HG03442 (cell line): ENCODE measurements around the gene COA5.
"Not testable (repeated sequence)": the region's sequence is repeated elsewhere in the genome, so short reads cannot be mapped to it uniquely, and the experiment has no call there.

ENCODE experiments used
- ATAC-seq: cut with Tn5 transposase; IDR thresholded peaks from one replicate; pipeline ENCODE4 v1.9.1; 2021; ENCODE audit warnings: mild to moderate bottlenecking, moderate library complexity; ENCODE audit not compliant: unreplicated experiment

Gene COA5

DNA sequence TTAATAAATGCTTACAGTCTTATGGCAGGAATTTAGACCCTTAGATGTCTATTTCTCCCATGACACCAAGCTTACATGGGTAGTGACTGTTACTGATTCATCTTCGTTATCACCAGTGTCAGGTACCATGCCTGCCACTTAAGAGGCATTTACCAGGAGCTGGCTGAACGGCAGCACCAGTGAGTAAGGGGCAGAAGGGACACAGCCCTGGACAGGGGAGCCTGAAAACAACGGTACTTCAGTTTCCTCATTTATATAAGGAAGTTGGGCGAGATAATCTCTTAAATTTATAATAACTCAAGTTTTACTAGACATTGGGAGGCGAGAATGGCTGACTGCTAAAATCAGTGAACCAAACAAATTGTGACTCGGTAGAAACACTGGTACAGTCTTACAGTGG lies 1.2 kb downstream of the COA5 start:
- no peak for ATAC-seq

DNA sequence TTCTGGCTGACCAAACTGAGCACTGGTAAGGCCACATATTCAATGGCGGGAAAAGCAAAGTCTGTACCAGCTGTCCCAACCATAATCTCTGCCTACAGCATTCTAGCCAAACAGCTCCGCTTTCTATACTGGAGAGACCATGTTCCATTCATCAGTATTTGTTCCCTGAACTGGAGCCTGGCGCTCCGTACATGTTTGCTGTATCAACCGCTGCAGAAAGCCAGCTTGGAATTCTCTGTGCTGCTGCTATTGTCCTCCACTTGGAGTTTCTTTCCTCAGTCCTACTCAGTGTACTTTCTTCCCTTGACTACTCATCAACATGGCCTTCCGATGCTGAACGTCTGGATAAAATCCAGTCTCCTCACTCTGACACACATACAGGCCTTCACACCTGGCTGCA lies 1.9 kb downstream of the COA5 start:
- no peak for ATAC-seq

DNA sequence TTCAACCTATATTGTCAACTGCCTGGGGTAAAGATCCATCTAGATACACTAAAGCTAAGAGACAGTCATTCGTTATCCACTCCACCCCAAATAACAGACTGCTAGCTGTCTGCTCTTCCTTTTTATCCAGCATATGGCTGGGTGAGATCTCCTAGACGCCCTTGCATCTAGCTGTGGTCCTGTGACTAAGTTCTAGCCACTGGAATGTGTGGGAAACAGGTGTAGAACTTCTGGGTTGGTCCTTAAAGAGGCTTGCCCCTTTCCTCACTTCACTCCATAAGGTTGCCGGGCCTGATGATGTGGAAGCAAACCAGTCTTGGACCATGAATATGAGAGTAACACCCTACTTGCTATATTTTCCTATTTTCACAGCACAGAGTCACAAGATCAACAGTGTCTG lies 3.2 kb downstream of the COA5 start:
- no peak for ATAC-seq

DNA sequence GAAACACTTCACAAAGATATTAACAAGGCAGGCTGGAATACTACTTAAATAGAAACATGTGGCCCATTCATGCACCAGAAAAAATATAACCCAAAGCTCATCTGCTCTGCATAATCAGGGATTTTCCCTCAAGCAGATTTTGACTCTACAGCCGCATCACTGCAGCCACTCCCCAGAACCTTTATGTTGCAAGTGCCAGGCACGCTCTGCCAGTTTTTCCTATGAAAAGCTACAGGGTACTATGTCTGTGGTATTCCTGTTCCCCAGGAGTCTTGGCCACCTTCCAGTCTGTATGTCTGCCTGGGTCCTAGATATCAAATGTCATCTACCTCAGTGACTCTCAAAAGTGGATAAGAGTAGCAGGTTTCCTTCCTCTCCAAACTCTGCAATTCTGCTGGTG lies 3.8 kb downstream of the COA5 start:
- ATAC-seq: no peak

DNA sequence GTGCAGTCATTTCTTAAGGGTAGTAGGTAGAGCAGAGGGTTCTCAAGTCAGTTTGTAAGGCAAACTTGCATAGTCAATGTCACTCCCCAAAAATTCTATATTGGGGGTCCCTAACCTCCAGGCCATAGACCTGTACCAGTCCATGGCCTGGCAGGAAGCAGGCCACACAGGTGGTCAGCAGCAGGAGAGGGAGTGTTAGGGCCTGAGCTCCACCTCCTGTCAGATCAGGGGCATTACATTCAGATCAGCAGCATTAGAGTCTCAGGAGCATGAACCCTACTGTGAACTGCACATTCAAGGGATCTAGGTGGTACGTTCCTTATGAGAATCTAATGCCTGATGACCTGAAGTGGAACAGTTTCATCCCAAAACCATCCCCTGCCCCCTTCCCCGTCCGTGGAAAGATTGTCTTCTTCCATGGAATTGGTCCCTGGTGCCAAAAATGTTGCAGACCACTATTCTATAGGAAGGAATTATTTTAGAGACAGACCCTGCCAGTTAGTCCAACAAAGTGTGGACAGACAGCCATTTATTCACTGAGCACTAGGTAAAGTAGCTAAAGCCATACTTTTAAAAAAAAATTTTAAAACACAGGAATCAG lies 6.7 kb downstream of the COA5 start:
- ATAC-seq: peak; percentile 72

DNA sequence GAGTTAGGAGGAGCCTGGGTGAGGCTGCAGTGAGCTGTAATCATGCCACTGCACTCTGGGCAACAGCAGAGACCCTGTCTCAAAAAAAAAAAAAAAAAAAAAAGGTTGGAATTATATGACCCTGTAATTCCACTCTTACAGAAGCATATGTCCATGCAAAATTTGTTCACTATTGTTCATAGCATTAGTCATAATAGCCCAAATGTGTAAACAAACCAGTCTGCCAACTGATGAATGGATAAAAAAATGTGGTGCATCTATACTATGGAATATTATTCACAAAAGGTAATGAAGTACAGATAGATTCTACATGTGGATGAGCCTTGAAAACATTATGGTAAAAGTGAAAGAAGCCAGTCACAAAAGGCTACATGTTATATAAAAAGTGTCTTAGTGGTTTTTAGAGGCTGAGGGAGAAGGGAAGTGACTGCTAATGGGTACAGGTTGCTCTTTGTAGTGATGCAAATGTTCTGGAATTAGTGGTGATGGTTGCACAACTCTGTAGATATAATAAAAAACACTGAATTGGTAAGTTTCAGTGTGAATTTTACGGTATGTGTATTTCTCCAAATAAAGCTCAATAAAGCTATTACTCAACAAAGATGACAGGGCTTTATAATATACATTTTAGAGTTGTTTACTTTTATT lies 9.4 kb downstream of the COA5 start:
- ATAC-seq: no peak

DNA sequence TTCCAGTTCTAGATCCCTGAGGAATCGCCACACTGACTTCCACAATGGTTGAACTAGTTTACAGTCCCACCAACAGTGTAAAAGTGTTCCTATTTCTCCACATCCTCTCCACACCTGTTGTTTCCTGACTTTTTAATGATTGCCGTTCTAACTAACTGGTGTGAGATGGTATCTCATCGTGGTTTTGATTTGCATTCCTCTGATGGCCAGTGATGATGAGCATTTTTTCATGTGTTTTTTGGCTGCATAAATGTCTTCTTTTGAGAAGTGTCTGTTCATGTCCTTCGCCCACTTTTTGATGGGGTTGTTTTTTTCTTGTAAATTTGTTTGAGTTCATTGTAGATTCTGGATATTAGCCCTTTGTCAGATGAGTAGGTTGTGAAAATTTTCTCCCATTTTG lies 13.6 kb downstream of the COA5 start:
- not testable (repeated sequence) for ATAC-seq

DNA sequence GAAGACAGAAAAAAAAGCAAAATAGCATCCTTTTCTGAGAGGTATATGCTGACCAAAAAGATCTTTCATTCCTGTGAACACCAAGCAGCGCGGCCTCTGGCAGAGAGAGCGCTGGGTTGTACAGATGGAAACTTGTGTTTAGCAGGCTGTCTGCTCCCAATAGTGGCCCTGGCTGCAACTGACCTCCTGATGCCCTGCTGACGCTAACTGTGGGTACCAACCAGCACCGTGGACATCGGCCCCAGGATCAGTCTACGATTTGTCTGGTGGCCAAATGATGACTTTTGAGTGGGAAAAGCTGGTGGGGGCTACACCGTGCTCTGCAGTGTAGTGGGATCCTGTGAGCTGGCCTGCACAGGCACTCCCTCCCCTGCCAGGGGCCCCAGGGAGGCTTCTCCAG lies 15.7 kb downstream of the COA5 start:
- no peak for ATAC-seq

DNA sequence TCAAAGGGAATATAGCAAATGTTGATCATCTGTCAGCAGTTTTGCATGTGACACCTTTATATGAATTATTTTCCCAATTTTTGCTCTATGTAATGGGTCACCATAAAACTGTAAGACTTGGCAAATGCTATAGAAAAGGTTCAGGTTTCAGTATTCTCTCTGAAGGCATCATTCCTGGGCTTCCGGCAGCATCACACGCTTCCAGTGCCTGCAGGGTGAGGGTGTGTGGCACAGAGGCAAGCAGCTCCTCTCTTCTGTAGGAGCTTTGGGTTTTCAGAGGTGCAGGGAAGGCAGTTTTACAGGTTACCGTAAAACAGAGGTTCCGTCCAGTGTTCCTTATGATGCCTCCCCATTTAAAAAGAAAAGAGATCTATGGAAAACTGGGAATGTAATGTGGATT lies 18.8 kb downstream of the COA5 start:
- no peak for ATAC-seq

DNA sequence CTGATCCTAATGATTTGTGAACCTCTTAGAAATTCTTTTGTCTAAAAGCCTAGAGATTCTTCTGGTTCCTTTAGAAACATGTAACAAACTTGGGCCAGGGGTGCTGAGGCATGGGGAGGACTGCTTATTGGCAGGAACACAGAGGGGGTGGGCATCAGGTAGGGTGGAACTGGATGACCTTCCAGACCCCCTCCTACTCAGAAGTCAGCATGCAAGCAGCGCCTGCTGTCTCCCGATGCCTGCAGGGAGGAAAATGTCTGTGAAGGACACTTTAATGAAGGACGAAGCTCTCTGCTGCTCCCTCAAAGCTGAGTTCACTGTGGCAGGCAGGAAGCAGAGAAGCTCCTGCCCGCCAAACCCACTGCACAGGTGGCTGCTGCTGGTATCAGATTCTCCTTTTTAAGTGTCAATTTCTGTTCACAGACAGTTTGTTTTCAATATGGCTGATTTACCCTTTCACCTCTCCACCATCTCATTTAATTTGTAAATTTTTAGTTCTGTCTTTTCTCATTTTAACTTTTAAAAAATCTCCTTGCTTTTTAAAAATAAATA lies 19.4 kb downstream of the COA5 start:
- no peak for ATAC-seq

DNA sequence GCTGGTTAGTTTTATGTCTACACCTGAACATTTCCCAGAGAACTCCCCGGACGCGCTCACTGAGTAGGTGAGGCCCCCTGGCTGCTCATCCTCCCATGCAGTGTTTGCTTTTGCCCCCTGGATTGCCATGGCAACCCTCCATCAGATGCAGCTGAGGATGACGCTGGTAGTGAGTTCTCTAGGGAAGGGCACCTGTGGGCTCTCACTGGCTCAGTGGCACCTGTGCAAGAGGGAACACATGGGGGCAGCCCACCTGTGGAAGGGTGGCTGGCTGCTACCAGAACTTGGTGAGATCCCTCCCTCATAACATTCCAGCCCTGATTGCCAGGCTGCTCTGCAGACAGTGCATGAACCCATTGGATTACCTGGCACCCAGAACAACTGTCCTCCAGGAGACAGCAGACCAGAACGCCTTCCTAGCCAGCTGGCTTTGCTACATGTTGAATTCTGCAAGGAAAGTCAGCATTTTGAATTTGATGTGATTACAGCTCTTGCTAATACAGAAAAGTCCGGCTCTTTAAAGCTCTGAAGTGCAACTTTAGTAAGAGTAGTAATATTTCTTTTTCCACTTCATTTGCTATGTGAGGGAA lies 21.7 kb downstream of the COA5 start:
- ATAC-seq: no peak

DNA sequence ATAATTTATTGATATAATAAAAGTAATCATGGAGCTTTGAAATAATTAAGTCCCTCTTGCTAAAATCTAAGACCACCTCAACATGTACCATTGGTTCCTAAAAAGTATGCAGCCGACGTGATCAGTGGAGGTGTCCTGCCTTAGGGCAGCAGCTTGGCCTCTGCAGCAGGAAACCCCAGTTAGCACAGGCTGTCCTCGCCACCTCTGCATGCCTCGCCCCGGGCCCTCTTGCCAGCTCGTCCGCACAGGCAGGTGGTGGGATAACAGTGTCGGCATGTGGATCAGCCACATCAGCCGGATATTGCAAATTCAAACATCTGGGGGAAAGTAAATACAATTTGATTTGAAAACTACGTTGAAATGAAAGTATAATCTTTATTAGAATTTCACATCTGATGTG lies 22.9 kb downstream of the COA5 start:
- no peak for ATAC-seq

DNA sequence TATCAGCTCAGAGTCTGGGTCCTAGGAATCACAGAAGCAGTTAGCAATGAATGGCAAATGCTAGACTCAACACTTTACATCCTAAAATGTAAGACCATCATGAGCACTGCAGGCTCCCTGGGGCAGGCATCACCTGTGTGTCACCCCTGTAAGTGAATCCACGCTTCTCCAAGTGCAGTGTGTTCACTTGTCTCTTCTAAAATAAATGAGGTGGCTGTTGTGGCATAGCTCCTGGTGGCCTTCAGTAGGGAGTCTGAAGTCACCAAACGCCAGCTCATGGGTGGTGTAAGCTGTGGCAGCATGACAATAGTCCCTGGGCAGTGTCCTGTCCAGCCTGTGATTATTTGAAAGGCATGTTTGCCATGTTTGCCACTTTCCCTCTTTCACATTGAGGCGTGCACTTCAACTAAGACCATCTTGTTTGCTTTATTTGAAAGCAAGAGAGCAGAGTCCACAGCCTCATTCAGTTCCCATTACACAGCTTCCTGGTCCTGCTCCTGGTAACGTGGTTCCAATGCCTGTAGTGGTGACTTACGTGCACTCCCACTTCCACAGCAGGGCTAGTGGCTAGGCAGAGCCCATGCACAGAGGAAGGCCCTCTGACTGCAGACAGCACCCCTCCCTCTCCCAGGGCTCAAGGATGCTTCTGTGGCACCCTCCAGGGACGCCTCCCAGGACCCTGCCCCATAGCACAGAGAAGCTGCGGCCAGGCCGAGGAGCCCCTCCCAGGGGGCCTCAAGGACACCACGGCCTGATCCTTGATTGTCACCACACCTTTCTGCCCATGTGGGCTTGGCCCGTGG lies 24.3 kb downstream of the COA5 start:
- ATAC-seq: no peak

DNA sequence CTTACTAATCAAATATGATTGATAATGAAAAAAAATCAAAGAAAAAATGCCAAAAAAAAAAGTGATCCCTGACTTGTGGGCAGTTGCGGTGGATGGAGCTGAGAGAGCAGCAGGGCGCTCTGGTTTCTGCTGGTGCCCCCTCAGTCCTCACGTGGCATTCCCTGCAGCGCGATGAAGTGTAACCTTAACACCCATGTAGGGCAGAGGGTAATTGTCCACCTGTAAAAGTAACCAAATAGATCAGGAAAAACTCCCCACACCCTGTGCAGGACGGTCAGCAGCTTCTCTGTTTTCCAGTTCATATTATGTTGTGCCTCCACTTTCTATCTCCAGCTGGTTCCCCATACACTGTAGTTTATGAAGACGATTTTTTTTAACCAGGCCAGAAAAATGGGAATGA lies 25.0 kb downstream of the COA5 start:
- ATAC-seq: no peak

DNA sequence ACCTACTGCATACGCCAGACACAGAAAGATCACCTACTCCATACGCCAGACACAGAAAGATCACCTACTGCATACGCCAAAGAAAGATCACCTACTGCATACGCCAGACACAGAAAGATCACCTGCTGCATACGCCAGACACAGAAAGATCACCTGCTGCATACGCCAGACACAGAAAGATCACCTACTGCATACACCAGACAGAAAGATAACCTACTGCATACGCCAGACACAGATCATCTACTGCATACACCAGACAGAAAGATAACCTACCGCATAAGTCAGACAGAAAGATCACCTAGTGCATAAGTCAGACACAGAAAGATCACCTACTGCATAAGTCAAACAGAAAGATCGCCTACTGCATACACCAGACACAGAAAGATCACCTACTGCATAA lies 25.8 kb downstream of the COA5 start:
- no peak for ATAC-seq

DNA sequence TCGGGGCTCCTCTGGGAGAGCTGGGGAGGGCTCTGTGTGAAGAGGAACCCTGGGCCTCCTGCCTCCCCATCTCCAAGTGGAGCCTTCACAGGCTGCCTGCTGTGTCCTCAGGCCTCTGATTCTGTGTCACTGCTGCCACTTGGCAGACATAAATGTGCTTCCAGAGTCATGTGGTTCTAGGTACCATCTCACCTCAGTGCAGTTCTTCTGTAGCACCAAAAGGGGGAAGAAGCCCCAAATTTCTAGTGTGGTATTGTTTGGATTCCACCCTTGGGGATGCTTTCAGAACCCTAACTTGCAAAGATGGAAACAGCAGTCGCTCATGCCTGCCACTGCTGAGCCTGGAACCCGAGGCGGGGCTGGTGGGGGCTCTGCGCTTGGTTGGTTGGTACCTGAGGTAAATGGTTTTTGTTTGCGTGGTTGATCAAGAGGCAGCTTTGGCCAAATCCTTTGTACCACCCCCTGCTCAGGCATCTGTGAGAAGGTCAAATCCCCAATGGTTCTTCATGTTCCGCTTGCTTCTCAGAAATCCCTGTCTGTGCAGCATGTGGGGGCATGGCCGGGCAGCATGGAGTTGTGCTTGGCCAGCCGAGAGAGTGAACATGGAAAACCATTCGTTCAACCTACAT lies 27.5 kb downstream of the COA5 start:
- no peak for ATAC-seq

DNA sequence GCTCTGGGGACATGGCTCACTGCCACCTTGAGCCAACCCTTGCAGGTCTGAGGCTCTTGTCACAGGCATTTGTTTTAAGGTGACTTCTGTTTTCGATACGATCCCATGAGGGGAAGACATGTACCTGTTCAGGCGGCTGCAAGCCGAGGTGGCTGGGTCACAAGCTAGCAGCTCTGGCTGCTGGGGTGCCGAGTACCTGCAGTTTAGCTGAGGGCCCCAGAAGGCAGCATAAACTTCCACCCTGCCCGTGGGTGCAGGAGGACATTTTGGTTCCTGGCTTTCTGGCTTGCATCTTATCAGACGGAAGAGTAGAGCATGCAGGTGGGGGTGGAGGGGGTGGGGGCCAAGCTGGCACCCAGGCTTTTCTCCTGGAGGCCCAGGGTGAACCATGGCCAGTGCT lies 28.4 kb downstream of the COA5 start:
- ATAC-seq: no peak

DNA sequence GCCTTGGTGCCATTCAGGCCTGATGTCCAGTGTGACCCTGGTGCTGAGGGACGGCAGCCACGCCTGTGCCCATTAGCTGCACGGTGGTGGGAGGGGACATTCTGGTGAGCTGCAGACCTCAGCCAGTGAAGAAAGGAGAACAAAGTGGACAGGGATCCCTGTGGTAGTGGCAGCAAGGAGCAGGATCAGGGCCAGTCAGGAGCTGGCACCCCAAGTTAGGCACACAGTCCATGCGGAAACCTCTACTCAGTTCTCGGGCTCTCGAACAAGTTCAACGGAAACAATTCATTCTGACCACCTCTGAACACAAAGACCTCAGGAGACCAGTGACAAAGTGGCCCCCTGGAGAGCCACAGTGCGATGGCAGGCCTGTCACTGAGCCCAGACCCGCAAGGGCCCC lies 30.1 kb downstream of the COA5 start:
- ATAC-seq: no peak

DNA sequence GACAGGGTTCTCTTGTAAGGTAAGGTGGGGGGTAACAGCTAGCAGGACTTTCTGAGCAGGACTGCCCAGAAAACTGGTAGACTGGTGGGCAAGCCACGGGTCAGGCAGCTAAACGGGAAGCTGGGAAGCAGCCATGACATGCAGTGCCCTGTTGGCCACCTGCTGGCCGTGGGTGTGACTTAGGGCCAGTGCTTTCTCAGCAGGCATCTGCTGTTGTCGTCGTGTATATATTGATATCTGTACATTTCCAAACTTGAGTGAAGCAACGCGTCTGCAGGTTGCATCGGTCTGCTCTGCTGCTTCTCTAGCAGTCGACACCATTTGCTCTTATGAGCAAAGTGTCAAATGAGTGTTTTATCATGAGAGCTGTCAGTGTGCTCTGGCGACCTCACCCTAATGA lies 31.0 kb downstream of the COA5 start:
- ATAC-seq: no peak

DNA sequence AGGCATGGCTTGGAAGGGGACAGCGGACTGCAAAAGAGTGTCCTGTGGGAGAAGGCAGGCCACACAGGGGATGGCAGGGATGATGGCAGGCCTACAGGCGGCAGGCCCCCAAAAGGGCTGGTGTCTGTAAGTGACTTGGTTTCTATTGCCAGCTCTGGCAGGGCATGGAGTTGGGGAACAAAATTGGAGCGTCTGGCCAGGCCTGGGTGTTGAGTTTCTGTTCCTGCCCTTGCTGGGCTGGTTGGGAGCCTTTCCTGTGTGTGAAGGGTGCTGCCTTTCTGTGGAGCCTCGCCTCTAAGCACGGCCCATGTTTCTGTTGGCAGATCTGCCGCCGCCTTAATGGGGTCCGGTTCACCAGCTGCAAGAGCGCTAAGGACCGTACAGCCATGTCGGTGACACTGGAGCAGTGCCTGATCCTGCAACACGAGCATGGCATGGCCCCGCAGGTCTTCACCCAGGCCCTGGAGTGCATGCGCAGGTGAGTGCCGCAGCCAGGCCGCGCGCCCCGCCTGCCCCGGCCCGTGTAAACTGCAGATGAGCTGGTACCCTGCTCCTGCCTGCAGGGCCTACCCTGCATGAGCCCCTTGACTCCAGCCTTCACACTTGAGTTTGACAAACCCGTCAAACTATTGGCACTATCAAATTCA lies 31.5 kb downstream of the COA5 start:
- no peak for ATAC-seq

DNA sequence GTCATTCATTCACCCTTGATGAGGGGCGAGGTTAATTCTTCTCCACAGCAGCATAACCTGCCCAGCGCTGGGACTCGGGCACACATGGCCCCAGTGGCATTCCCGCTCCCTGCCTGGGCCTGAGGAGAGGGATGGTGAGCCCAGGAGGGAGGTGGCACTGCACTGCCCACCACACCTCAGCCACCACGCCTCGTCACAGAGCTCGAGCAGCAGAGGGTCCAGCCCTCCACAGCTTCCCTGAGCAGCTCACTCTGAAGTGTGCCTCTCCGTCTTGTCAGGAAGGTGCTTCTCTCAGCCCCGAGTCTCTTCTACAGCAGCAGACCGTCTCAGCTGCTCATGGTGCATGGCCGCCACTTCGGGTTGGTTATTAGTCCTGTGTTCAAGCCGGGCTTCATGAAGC lies 34.9 kb downstream of the COA5 start:
- no peak for ATAC-seq
